K562 (cell line): ENCODE results near the gene SCARB2. TPM values are rescaled to one million over a fixed set of nuclear protein-coding genes. Genes with fewer than 3 reads are reported as not detected.

Source experiments
- ATAC-seq: fragments of 200-7000 bp; cut with Tn5 transposase; 3 replicates; pipeline ENCODE4 v1.9.1; 2020; ENCODE audit warnings: moderate library complexity
- BruUV-seq: library from RNA; stranded (reverse); fragments of 400-500 nt; replicated peaks from 2 replicates; lab custom pipeline; 2021; lab: Mats Ljungman, UMichigan
- CTCF ChIA-PET: fragments of 300-600 bp; formaldehyde crosslinking; extraction: SDS; loops from one replicate; lab custom pipeline; 2021; ENCODE audit warnings: low intra/inter-chr PET ratio; lab: Yijun Ruan, JAX
- POLR2A ChIA-PET: fragments of 300-600, 350-650 bp; sonication (Branson Sonifier 250); formaldehyde crosslinking; extraction: SDS; loops from one replicate; lab custom pipeline; 2021; ENCODE audit warnings: antibody characterized with exemption, inconsistent platforms; lab: Yijun Ruan, JAX
- DNase-seq, 4 experiments: peaks; one replicate each; pipeline versions ENCODE4 v3.0.0 to v3.0.0-alpha.2; 2011 to 2018; ENCODE audit warnings: low spot score in 3 of 4, mixed read lengths in 3 of 4; ENCODE audit errors: extremely low read depth in 1 of 4
- FAIRE-seq: peaks from 2 replicates; lab custom pipeline; 2011; peaks lifted over from hg19 to GRCh38; lab: Jason Lieb, UNC
- H2AFZ ChIP-seq: 2 replicates; pipeline ENCODE4 v1.6.0; 2011; ENCODE audit warnings: low read depth, low read length, control low read depth, inconsistent platforms
- H3K27ac ChIP-seq: fragments of 200-600 bp; 3 replicates; pipeline ENCODE4 v1.8.0; 2011; ENCODE audit warnings: low read depth, mild to moderate bottlenecking, control low read depth, inconsistent platforms, low read length, moderate library complexity, mixed read lengths; ENCODE audit errors: extremely low read depth
- H3K27me3 ChIP-seq, 2 experiments: fragments of 300-600 bp in 1 of 2; 2 replicates in 1 of 2; 3 replicates in 1 of 2; pipeline versions ENCODE4 v1.6.0 to v1.8.0; 2011; ENCODE audit warnings: inconsistent platforms in 2 of 2, low read length in 2 of 2, mild to moderate bottlenecking in 1 of 2, mixed read lengths in 1 of 2, moderate library complexity in 1 of 2; ENCODE audit not compliant: control insufficient read depth in 2 of 2, insufficient read depth in 2 of 2
- H3K36me3 ChIP-seq: fragments of 300-600 bp; 3 replicates; pipeline ENCODE4 v1.8.0; 2011; ENCODE audit warnings: mild to moderate bottlenecking, low read length, inconsistent platforms; ENCODE audit not compliant: control insufficient read depth, insufficient read depth
- H3K4me1 ChIP-seq, 2 experiments: fragments of 200-600 bp in 1 of 2; replicated peaks in 1 of 2; 2 replicates in 1 of 2; 3 replicates in 1 of 2; pipeline versions ENCODE4 v1.5.1 to v1.8.0; 2011; ENCODE audit warnings: inconsistent platforms in 2 of 2, low read length in 2 of 2, mild to moderate bottlenecking in 1 of 2, mixed read lengths in 1 of 2, moderate library complexity in 1 of 2; ENCODE audit not compliant: control insufficient read depth in 2 of 2, insufficient read depth in 2 of 2
- H3K4me2 ChIP-seq: 2 replicates; pipeline ENCODE4 v1.6.1; 2011; ENCODE audit warnings: low read length, control low read depth, inconsistent platforms, mixed read lengths; ENCODE audit not compliant: insufficient read depth
- H3K4me3 ChIP-seq: fragments of 200-600 bp; sonication (generic), shearing (Covaris generic); 2 replicates; pipeline ENCODE4 v1.5.1; 2016; ENCODE audit warnings: control low read depth, inconsistent platforms
- H3K79me2 ChIP-seq: fragments of 200-600 bp; 3 replicates; pipeline ENCODE4 v1.8.0; 2011; ENCODE audit warnings: low read length, inconsistent platforms; ENCODE audit not compliant: control insufficient read depth, insufficient read depth
- H3K9ac ChIP-seq, 2 experiments: 2 replicates each; pipeline versions ENCODE4 v1.6.0 to v1.6.1; 2011; ENCODE audit warnings: low read depth in 2 of 2, low read length in 2 of 2, control low read depth in 1 of 2, inconsistent platforms in 1 of 2, mild to moderate bottlenecking in 1 of 2, mixed read lengths in 1 of 2; ENCODE audit not compliant: insufficient read depth in 1 of 2
- H3K9me1 ChIP-seq: one replicate; pipeline ENCODE4 v1.6.0; 2011; ENCODE audit warnings: inconsistent platforms, mild to moderate bottlenecking, low read length, moderate library complexity; ENCODE audit not compliant: control insufficient read depth, insufficient read depth
- H3K9me3 ChIP-seq: replicated peaks from 2 replicates; pipeline ENCODE4 v1.5.1; 2011; ENCODE audit warnings: low read depth, low read length, inconsistent platforms; ENCODE audit not compliant: control insufficient read depth, insufficient read depth
- H4K20me1 ChIP-seq: replicated peaks from 2 replicates; pipeline ENCODE4 v1.6.1; 2011; ENCODE audit warnings: low read length, inconsistent platforms, mixed read lengths; ENCODE audit not compliant: control insufficient read depth, insufficient read depth
- CBX1 ChIP-seq: sonication (generic); IDR thresholded peaks from 2 replicates; pipeline ENCODE4 v1.6.1; 2016; ENCODE audit warnings: antibody characterized with exemption, low read depth, mild to moderate bottlenecking
- CXXC5 ChIP-seq: fragments of 250-450 bp; sonication (Bioruptor Pico); IDR thresholded peaks from 2 replicates; pipeline ENCODE4 v1.8.0; 2022; ENCODE audit warnings: inconsistent platforms, mild to moderate bottlenecking, moderate library complexity
- DACH1 ChIP-seq: fragments of 450-650 bp; IDR thresholded peaks from 2 replicates; pipeline ENCODE4 v1.6.1; 2018; ENCODE audit not compliant: partially characterized antibody
- JUND ChIP-seq, 2 experiments: IDR thresholded peaks; 2 replicates in 1 of 2; 3 replicates in 1 of 2; pipeline ENCODE4 v1.6.1; 2011; ENCODE audit warnings: borderline replicate concordance in 2 of 2, low read depth in 2 of 2, low read length in 2 of 2, improper control_type of control experiment in 1 of 2, missing biosample characterization in 1 of 2, missing genetic modification characterization in 1 of 2, missing genetic modification reagents in 1 of 2
- KLF13 ChIP-seq: fragments of 450-650 bp; IDR thresholded peaks from 2 replicates; pipeline ENCODE4 v1.6.1; 2016; ENCODE audit warnings: missing genetic modification characterization, low read depth, mild to moderate bottlenecking, missing compliant biosample characterization, moderate library complexity, borderline replicate concordance
- NBN ChIP-seq: fragments of 450-650 bp; IDR thresholded peaks from 2 replicates; pipeline ENCODE4 v1.6.1; 2016; ENCODE audit warnings: low read depth, mild to moderate bottlenecking
- NCOA6 ChIP-seq: fragments of 450-650 bp; IDR thresholded peaks from 2 replicates; pipeline ENCODE4 v1.6.1; 2017; ENCODE audit warnings: mild to moderate bottlenecking
- NFATC3 ChIP-seq: fragments of 450-650 bp; IDR thresholded peaks from 2 replicates; pipeline ENCODE4 v1.6.1; 2017; ENCODE audit warnings: mild to moderate bottlenecking
- TCF7L2 ChIP-seq: fragments of 150-350 bp; IDR thresholded peaks from 2 replicates; pipeline ENCODE4 v1.6.1; 2016; ENCODE audit warnings: low read depth, mild to moderate bottlenecking, low read length, moderate library complexity
- ZNF143 ChIP-seq: sonication (generic); formaldehyde crosslinking; IDR thresholded peaks from 2 replicates; pipeline ENCODE4 v1.9.0; 2022; ENCODE audit warnings: mild to moderate bottlenecking, missing genetic modification reagents
- ZNF165 ChIP-seq: fragments of 250-450 bp; sonication (Bioruptor Pico); IDR thresholded peaks from 2 replicates; pipeline ENCODE4 v1.4.0; 2020; ENCODE audit warnings: borderline replicate concordance
- ZNF584 ChIP-seq: fragments of 200-800 bp; sonication (Bioruptor generic); IDR thresholded peaks from 2 replicates; pipeline ENCODE4 v1.6.1; 2016; ENCODE audit warnings: low read depth, mild to moderate bottlenecking, missing genetic modification characterization, missing compliant biosample characterization
- WGBS: fragments of 100-300 bp; shearing (Covaris generic); methylation state at CpG from one replicate; pipeline ENCODE4 v1.1.6; 2016; ENCODE audit warnings: low coverage, mixed read lengths; ENCODE audit not compliant: insufficient coverage; ENCODE audit errors: missing lambda C conversion rate; 5-methylcytosine and 5-hydroxymethylcytosine counted together
- in situ Hi-C: fragments of 300-500 bp; cut with MboI; formaldehyde crosslinking; loops from 4 replicates; pipeline ENCODE4 v1.15.0; 2018; ENCODE audit warnings: inconsistent platforms, mixed read lengths
- intact Hi-C: fragments of 100-400 bp; cut with micrococcal nuclease; formaldehyde crosslinking; loops from 2 replicates; pipeline ENCODE4 v1.14.2; 2022
- polyA plus RNA-seq, 8 experiments: library from polyadenylated mRNA; depleted of rRNA in 4 of 8; stranded (reverse) in 5 of 8; unstranded in 3 of 8; fragments of >200 nt; fragmentation: Nextera tagmentation in 2 of 8; fragmentation: Illumina TruSeq in 1 of 8; extraction: Ambion mirVana in 2 of 8; extraction: Trizol in 1 of 8; gene quantifications; 2 replicates each; pipeline versions ENCODE4 v1.2.1 to v1.2.3, GENCODE V29; 2011 to 2014; ENCODE audit warnings: inconsistent platforms in 1 of 8, missing spikeins in 1 of 8
- total RNA-seq, 7 experiments: library from RNA; depleted of rRNA in 6 of 7; stranded (reverse); fragments of >200 nt in 6 of 7; fragmentation: Illumina TruSeq in 2 of 7; extraction: Trizol in 2 of 7; gene quantifications; 2 replicates each; pipeline versions ENCODE4 v1.2.1 to v1.2.3, GENCODE V29; 2011 to 2021; ENCODE audit warnings: low replicate concordance in 1 of 7
- TF ChIP-seq, protein P1 (sequence below), 2 experiments: fragments of 450-650 bp; IDR thresholded peaks; 2 replicates each; pipeline ENCODE4 v1.6.1; 2018; ENCODE audit warnings: mild to moderate bottlenecking in 2 of 2, low read depth in 1 of 2; ENCODE audit not compliant: partially characterized antibody in 2 of 2
- TF ChIP-seq, protein P2 (sequence below): sonication (generic); formaldehyde crosslinking; IDR thresholded peaks from 2 replicates; pipeline ENCODE4 v1.8.0; 2022; ENCODE audit warnings: mild to moderate bottlenecking, missing genetic modification reagents, borderline replicate concordance
- TF ChIP-seq, protein P3 (sequence below), 2 experiments: fragments of 200-800 bp in 1 of 2; sonication (Bioruptor generic) in 1 of 2; sonication (generic) in 1 of 2; formaldehyde crosslinking in 1 of 2; IDR thresholded peaks in 1 of 2; conservative IDR thresholded peaks in 1 of 2; 2 replicates each; pipeline versions ENCODE4 v1.5.0 to v1.6.1; 2016 to 2020; ENCODE audit warnings: missing compliant biosample characterization in 1 of 2, missing genetic modification characterization in 1 of 2, missing genetic modification reagents in 1 of 2

Gene SCARB2
- total and polyA plus RNA-seq, 9 of the 15 experiments (the other 6 are each of a cell fraction or from before 2014, with no cell fraction given), result 6.1 to 25.8 (median 17.8) TPM

DNA sequence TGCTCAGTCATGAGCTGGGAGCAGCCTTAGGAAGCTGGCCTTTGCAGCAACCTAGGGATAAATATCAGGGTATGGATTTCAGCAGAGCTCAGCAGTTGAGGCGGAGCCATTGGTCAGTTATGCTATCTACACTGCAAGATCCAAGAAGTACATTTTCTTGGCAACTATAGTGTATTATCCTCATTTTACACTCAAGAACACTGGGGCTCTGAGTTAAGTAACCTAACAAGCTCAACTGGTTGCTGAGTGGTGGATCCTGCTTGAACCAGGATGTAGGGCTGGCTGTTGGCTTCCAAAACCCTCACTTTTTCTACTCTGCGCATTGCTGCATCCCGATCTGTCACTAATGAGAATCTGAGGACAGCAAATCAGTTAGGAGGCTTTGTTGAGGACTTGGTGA, 1.5 kb upstream of the SCARB2 start:
- WGBS, result 91% methylated on average over 3 of the region's 3 CpGs

More for the DNA sequence above, 1.5 kb upstream of the SCARB2 start:
- ATAC-seq, result no peak
- intact Hi-C loops, result loop anchor here (2.0 kb wide), 1 partner anchor 18 kb away; no protein-coding TSS in a partner anchor
- Histone ChIP-seq H3K4me2 (no peak overlapping the region), H3K36me3 (no peaks in the 10 kb centered on the region), H3K9me3 (no peaks in the 10 kb centered on the region), H3K4me1 (peaks cover 15 to 23% of the 10 kb centered on the region in 2 experiments), H4K20me1 (no peaks in the 10 kb centered on the region), H3K4me3 (no peak overlapping the region), H3K27ac (no peak overlapping the region), H3K79me2 (peaks cover 18% of the 10 kb centered on the region), H3K9me1 (no peaks in the 10 kb centered on the region), H3K9ac (peak overlapping the region in 1 of 2 experiments; percentile 15; a peak in 1 of 4 replicates), H3K27me3 (no peaks in the 10 kb centered on the region), H2AFZ (no peak overlapping the region)
- ChIA-PET CTCF (no interaction called here), POLR2A (interaction anchor here (0.7 kb wide), 1 partner anchor 19 kb away, joined by 4 read pairs; no protein-coding TSS in a partner anchor)
- TF ChIP-seq ZNF584 (CRISPR knock-in tag) (no peak), NCOA6 (no peak), DACH1 (no peak), NFATC3 (no peak), ZNF165 (CRISPR knock-in tag) (no peak), ZNF143 (no peak), CXXC5 (CRISPR knock-in tag) (no peak), NBN (no peak), TCF7L2 (no peak), KLF13 (tag) (no peak), CBX1 (no peak), JUND (IDR thresholded peaks at IDR 0.05; ENCODE audit: borderline replicate concordance, low read depth, low read length) (no peak), JUND (tag; IDR thresholded peaks at IDR 0.05; ENCODE audit: borderline replicate concordance, low read depth, low read length) (no peak)
- TF ChIP-seq, protein P1, sequence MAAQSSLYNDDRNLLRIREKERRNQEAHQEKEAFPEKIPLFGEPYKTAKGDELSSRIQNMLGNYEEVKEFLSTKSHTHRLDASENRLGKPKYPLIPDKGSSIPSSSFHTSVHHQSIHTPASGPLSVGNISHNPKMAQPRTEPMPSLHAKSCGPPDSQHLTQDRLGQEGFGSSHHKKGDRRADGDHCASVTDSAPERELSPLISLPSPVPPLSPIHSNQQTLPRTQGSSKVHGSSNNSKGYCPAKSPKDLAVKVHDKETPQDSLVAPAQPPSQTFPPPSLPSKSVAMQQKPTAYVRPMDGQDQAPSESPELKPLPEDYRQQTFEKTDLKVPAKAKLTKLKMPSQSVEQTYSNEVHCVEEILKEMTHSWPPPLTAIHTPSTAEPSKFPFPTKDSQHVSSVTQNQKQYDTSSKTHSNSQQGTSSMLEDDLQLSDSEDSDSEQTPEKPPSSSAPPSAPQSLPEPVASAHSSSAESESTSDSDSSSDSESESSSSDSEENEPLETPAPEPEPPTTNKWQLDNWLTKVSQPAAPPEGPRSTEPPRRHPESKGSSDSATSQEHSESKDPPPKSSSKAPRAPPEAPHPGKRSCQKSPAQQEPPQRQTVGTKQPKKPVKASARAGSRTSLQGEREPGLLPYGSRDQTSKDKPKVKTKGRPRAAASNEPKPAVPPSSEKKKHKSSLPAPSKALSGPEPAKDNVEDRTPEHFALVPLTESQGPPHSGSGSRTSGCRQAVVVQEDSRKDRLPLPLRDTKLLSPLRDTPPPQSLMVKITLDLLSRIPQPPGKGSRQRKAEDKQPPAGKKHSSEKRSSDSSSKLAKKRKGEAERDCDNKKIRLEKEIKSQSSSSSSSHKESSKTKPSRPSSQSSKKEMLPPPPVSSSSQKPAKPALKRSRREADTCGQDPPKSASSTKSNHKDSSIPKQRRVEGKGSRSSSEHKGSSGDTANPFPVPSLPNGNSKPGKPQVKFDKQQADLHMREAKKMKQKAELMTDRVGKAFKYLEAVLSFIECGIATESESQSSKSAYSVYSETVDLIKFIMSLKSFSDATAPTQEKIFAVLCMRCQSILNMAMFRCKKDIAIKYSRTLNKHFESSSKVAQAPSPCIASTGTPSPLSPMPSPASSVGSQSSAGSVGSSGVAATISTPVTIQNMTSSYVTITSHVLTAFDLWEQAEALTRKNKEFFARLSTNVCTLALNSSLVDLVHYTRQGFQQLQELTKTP (IDR thresholded peaks at IDR 0.05; ENCODE audit: low read depth in 1 of 2, partially characterized antibody in 2 of 2), result no peak
- TF ChIP-seq, protein P2, sequence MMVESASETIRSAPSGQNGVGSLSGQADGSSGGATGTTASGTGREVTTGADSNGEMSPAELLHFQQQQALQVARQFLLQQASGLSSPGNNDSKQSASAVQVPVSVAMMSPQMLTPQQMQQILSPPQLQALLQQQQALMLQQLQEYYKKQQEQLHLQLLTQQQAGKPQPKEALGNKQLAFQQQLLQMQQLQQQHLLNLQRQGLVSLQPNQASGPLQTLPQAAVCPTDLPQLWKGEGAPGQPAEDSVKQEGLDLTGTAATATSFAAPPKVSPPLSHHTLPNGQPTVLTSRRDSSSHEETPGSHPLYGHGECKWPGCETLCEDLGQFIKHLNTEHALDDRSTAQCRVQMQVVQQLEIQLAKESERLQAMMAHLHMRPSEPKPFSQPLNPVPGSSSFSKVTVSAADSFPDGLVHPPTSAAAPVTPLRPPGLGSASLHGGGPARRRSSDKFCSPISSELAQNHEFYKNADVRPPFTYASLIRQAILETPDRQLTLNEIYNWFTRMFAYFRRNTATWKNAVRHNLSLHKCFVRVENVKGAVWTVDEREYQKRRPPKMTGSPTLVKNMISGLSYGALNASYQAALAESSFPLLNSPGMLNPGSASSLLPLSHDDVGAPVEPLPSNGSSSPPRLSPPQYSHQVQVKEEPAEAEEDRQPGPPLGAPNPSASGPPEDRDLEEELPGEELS (CRISPR knock-in tag), result no peak
- TF ChIP-seq, protein P3, sequence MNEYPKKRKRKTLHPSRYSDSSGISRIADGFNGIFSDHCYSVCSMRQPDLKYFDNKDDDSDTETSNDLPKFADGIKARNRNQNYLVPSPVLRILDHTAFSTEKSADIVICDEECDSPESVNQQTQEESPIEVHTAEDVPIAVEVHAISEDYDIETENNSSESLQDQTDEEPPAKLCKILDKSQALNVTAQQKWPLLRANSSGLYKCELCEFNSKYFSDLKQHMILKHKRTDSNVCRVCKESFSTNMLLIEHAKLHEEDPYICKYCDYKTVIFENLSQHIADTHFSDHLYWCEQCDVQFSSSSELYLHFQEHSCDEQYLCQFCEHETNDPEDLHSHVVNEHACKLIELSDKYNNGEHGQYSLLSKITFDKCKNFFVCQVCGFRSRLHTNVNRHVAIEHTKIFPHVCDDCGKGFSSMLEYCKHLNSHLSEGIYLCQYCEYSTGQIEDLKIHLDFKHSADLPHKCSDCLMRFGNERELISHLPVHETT (CRISPR knock-in tag; conservative IDR thresholded peaks at IDR 0.05 in 1 of 2, IDR thresholded peaks at IDR 0.05 in 1 of 2), result no peak
- no peak for FAIRE-seq
- peak in 1 of 4 experiments; percentile 11 for DNase-seq
- in situ Hi-C loops, result no loop called here
- BruUV-seq, result no TSS peak
